ENCODE measurements around the gene GLRB.

DNA sequence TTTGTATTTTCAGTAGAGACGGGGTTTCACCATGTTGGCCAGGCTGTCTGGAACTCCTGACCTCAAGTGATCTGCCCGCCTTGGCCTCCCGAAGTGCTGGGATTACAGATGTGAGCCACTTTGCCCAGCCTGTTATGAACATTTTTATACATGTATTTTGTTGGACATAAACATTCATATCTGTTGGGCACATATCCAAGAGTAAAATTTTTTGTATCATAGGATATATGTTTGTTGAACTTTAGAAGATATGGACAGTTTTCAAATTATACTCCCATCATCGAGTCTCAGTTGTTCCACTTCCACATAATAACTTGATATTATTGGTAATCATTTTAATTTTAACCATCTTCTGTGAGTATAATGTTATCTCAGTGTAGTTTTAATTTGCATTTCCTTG, 23.6 kb downstream of the GLRB start:
- TF ChIP-seq, protein P1, sequence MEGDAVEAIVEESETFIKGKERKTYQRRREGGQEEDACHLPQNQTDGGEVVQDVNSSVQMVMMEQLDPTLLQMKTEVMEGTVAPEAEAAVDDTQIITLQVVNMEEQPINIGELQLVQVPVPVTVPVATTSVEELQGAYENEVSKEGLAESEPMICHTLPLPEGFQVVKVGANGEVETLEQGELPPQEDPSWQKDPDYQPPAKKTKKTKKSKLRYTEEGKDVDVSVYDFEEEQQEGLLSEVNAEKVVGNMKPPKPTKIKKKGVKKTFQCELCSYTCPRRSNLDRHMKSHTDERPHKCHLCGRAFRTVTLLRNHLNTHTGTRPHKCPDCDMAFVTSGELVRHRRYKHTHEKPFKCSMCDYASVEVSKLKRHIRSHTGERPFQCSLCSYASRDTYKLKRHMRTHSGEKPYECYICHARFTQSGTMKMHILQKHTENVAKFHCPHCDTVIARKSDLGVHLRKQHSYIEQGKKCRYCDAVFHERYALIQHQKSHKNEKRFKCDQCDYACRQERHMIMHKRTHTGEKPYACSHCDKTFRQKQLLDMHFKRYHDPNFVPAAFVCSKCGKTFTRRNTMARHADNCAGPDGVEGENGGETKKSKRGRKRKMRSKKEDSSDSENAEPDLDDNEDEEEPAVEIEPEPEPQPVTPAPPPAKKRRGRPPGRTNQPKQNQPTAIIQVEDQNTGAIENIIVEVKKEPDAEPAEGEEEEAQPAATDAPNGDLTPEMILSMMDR (IDR thresholded peaks at IDR 0.05; ENCODE audit: low read depth, low read length), result no peak
- no peak for TF ChIP-seq EZH2phosphoT487 (IDR thresholded peaks at IDR 0.05; ENCODE audit: low read depth)
